Gastrocnemius medialis (tissue), 4 donors: Measurements from ENCODE around the gene DDX51. TPM values are rescaled to one million over a fixed set of nuclear protein-coding genes. Genes with fewer than 3 reads are reported as not detected.

ENCODE experiments used
- ATAC-seq, 2 donors: fragments of 150-250 bp; one replicate each; pipeline ENCODE4 v1.9.1; 2016
- DNase-seq, 2 donors: peaks; one replicate each; pipeline ENCODE4 v3.0.0-alpha.2; 2019
- H3K27ac ChIP-seq, 4 donors: fragments of 200-600 bp; sonication (generic); 1 replicate in 1 of 4; 2 replicates in 3 of 4; pipeline ENCODE4 v1.5.1; 2016 to 2018; ENCODE audit warnings: mild to moderate bottlenecking in 2 of 4, moderate library complexity in 1 of 4
- H3K27me3 ChIP-seq, 3 donors: fragments of 200-600 bp; sonication (generic) in 2 of 3; 1 replicate in 1 of 3; 2 replicates in 2 of 3; pipeline versions ENCODE4 v1.5.1 to v1.6.0; 2016 to 2019; ENCODE audit warnings: mild to moderate bottlenecking in 1 of 3, moderate library complexity in 1 of 3
- H3K36me3 ChIP-seq, 2 donors: fragments of 200-600 bp; sonication (generic) in 1 of 2; one replicate each; pipeline ENCODE4 v1.5.1; 2017 to 2018
- H3K4me1 ChIP-seq, 2 donors: fragments of 200-600 bp; sonication (generic) in 1 of 2; one replicate each; pipeline ENCODE4 v1.5.1; 2016 to 2017; ENCODE audit warnings: mild to moderate bottlenecking in 2 of 2
- H3K4me3 ChIP-seq, 4 donors: fragments of 200-600 bp; sonication (generic) in 3 of 4; 1 replicate in 1 of 4; 2 replicates in 3 of 4; pipeline ENCODE4 v1.5.1; 2016 to 2019; ENCODE audit warnings: mild to moderate bottlenecking in 2 of 4
- H3K9me3 ChIP-seq, 3 donors: fragments of 200-600 bp; sonication (generic) in 2 of 3; 1 replicate in 1 of 3; 2 replicates in 2 of 3; pipeline ENCODE4 v1.5.1; 2016 to 2019
- POLR2A ChIP-seq, 2 donors: fragments of 450-650 bp; IDR thresholded peaks; one replicate each; pipeline ENCODE4 v1.6.1; 2017; ENCODE audit warnings: antibody characterized with exemption in 2 of 2, mild to moderate bottlenecking in 2 of 2, moderate library complexity in 2 of 2
- in situ Hi-C, 4 donors: fragments of 200-750 bp; cut with MboI; loops; one replicate each; pipeline versions ENCODE4 v1.15.0 to v1.8.0; 2017; ENCODE audit warnings: low sequenced_read_pairs in 4 of 4
- intact Hi-C: fragments of 100-400 bp; cut with DNase I; formaldehyde crosslinking; loops from one replicate; pipeline ENCODE4 v1.15.1; 2023; ENCODE audit warnings: low total_unique reads
- total RNA-seq, 4 donors: library from RNA; depleted of rRNA; stranded (reverse); fragments of >200 nt; gene quantifications; one replicate each; pipeline versions ENCODE4 v1.1.0 to v1.2.3, GENCODE V29; 2016
- TF ChIP-seq, protein P1 (sequence below), 5 experiments: fragments of 450-650 bp in 3 of 5; fragments of 200-600 bp in 2 of 5; sonication (generic) in 2 of 5; IDR thresholded peaks in 4 of 5; conservative IDR thresholded peaks in 1 of 5; 1 replicate in 4 of 5; 2 replicates in 1 of 5; pipeline ENCODE4 v1.5.1; 2016 to 2019; ENCODE audit warnings: antibody characterized with exemption in 5 of 5, mild to moderate bottlenecking in 3 of 5, moderate library complexity in 3 of 5

Gene DDX51
- total RNA-seq, 4 donors from 2014 or later: 5.8 to 7.8 (median 6.5) TPM

GRCh38 chr12:132164426-132164825 is 20.3 kb upstream of the DDX51 start:
- no peaks in the 10 kb centered on the region for H3K9me3 ChIP-seq
- DNase-seq (no peak), ATAC-seq (no peak)
- in situ Hi-C loops: no loop called here
- H3K4me3 ChIP-seq: no peak overlapping the region
- no peak overlapping the region for H3K27ac ChIP-seq
- H3K4me1 ChIP-seq: no peaks in the 10 kb centered on the region
- no peaks in the 10 kb centered on the region for H3K36me3 ChIP-seq
- peaks cover 24 to 36% (median 27%) of the 10 kb centered on the region in 3 donors for H3K27me3 ChIP-seq
- intact Hi-C loops: no loop called here
- TF ChIP-seq, protein P1, sequence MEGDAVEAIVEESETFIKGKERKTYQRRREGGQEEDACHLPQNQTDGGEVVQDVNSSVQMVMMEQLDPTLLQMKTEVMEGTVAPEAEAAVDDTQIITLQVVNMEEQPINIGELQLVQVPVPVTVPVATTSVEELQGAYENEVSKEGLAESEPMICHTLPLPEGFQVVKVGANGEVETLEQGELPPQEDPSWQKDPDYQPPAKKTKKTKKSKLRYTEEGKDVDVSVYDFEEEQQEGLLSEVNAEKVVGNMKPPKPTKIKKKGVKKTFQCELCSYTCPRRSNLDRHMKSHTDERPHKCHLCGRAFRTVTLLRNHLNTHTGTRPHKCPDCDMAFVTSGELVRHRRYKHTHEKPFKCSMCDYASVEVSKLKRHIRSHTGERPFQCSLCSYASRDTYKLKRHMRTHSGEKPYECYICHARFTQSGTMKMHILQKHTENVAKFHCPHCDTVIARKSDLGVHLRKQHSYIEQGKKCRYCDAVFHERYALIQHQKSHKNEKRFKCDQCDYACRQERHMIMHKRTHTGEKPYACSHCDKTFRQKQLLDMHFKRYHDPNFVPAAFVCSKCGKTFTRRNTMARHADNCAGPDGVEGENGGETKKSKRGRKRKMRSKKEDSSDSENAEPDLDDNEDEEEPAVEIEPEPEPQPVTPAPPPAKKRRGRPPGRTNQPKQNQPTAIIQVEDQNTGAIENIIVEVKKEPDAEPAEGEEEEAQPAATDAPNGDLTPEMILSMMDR (IDR thresholded peaks at IDR 0.05 in 4 of 5, conservative IDR thresholded peaks at IDR 0.05 in 1 of 5): no peak
- no peak for TF ChIP-seq POLR2A (IDR thresholded peaks at IDR 0.05)

DNA sequence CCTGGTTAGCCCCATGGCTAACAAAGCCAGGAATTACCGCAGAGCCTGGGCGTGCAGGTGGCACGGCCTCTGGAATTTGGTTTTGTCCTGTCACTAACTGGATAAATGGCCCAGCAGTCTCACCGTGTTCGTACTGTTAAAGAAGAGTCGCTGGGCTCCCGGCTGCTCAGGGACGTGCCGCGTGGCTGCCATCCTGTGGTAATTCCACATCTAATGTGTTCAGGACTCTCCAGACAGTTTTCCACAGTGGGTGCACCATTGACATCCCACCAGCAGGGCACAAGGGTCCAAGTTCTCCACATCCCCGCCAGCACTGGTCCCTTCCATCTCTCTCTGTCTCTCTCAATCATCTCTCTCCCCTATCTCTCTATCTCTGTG is 19.8 kb upstream of the DDX51 start:
- Histone ChIP-seq H3K27ac (no peak overlapping the region), H3K9me3 (no peaks in the 10 kb centered on the region), H3K36me3 (no peaks in the 10 kb centered on the region), H3K27me3 (peaks cover 24 to 36% (median 27%) of the 10 kb centered on the region in 3 donors), H3K4me3 (no peak overlapping the region), H3K4me1 (no peaks in the 10 kb centered on the region)
- TF ChIP-seq, protein P1 (IDR thresholded peaks at IDR 0.05 in 4 of 5, conservative IDR thresholded peaks at IDR 0.05 in 1 of 5): no peak
- TF ChIP-seq POLR2A (IDR thresholded peaks at IDR 0.05): no peak
- DNase-seq: no peak
- ATAC-seq: no peak
- in situ Hi-C loops: no loop called here
- intact Hi-C loops: no loop called here

DNA sequence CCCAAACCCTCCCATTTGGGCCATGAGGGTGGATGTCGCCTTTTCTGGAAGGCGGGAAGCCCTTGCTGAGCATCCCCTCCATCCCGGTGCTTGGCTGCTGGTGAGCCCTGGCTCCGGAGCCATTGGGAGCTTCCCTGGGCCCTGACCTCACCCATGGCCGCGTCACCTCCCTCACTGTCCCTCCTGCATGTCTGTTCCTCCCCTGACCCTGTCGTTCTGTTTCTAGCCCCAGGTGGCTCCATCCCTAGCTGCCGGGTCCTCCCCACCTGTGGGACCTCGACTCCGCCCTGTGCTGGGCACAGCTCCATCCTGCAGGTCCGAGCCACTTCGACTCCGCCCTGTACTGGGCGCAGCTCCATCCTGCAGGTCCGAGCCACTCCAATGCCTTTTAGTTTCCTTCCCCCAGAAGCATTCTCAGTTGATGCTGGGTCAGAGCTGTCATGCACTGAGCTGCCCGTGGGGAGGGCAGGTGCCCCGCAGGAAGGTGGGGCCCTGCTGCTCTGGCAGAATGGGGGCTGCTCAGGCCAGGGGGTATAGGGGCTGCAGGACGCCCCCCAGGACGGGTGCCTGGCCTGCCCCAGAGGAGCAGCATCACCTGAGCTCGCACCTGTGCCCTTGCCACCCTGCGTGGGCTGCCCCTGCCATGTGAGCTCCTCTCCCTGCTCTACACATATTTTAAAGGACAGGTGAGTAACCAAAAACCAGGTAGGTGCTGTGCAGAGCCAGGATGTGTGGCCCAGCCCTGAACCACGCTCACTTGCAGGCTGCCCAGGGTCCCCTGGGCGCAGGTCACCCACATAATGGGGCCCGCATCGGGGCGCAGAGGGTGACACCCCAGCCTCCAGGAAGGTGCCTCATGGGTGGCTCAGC is 19.2 kb upstream of the DDX51 start:
- H3K4me1 ChIP-seq: no peaks in the 10 kb centered on the region
- ATAC-seq (no peak), DNase-seq (no peak)
- intact Hi-C loops: no loop called here
- H3K27ac ChIP-seq: no peak overlapping the region
- no peak for TF ChIP-seq POLR2A (IDR thresholded peaks at IDR 0.05)
- TF ChIP-seq, protein P1 (IDR thresholded peaks at IDR 0.05 in 4 of 5, conservative IDR thresholded peaks at IDR 0.05 in 1 of 5): no peak
- peaks cover 24 to 36% (median 25%) of the 10 kb centered on the region in 3 donors for H3K27me3 ChIP-seq
- H3K36me3 ChIP-seq: no peaks in the 10 kb centered on the region
- H3K9me3 ChIP-seq: no peaks in the 10 kb centered on the region
- in situ Hi-C loops: no loop called here
- H3K4me3 ChIP-seq: no peak overlapping the region

GRCh38 chr12:132162508-132163031 is 18.5 kb upstream of the DDX51 start:
- ATAC-seq (no peak), DNase-seq (no peak)
- H3K36me3 ChIP-seq: no peaks in the 10 kb centered on the region
- no peaks in the 10 kb centered on the region for H3K4me1 ChIP-seq
- no peak overlapping the region for H3K27ac ChIP-seq
- H3K27me3 ChIP-seq: peaks cover 24 to 36% (median 25%) of the 10 kb centered on the region in 3 donors
- intact Hi-C loops: no loop called here
- in situ Hi-C loops: no loop called here
- no peak overlapping the region for H3K4me3 ChIP-seq
- TF ChIP-seq, protein P1 (IDR thresholded peaks at IDR 0.05 in 4 of 5, conservative IDR thresholded peaks at IDR 0.05 in 1 of 5): no peak
- TF ChIP-seq POLR2A (IDR thresholded peaks at IDR 0.05): no peak
- H3K9me3 ChIP-seq: no peaks in the 10 kb centered on the region
